ENCODE data around the gene KRIT1. TPM values are rescaled to one million over a fixed set of nuclear protein-coding genes. Genes with fewer than 3 reads are reported as not detected.

Gene KRIT1
- total RNA-seq, 1 experiment from 2014 or later: 23.7 TPM

DNA sequence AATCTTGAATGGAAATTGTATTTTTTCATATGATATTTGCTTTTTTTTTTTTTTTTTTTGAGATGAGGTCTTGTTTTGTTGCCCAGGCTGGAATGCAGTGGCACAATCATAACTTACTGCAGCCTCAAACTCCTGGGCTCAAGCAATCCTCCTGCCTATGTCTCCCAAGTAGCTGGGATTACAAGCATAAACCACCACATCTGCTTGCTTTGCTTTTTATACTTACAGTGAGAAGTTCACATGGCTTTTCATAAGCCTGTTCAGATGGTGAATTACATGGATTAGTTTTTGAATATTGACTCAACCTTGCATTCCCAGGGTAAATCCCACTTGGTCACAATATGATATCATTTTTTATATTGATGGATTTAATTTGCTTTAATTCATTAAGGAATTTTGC, 88.7 kb downstream of the KRIT1 start:
- Histone ChIP-seq H3K4me1 (ENCODE audit: insufficient read depth, low read length) (peaks cover 15% of the 10 kb centered on the region), H4K20me1 (ENCODE audit: low read length) (no peaks in the 10 kb centered on the region), H3K27ac (ENCODE audit: low read length) (no peak overlapping the region), H3K4me3 (ENCODE audit: low read length) (no peak overlapping the region), H3K9me2 (replicated peaks; ENCODE audit: low read length) (no peaks in the 10 kb centered on the region), H3K9me3 (ENCODE audit: low read length) (no peaks in the 10 kb centered on the region), H3K4me2 (ENCODE audit: low read length) (no peak overlapping the region), H3K79me2 (ENCODE audit: low read length) (no peaks in the 10 kb centered on the region), H3F3A (ENCODE audit: low read length, unreplicated experiment) (no peaks in the 10 kb centered on the region), H3K9ac (ENCODE audit: low read length) (no peak overlapping the region), H2AFZ (ENCODE audit: low read length) (no peak overlapping the region), H3K36me3 (ENCODE audit: low read depth, low read length) (no peaks in the 10 kb centered on the region), H3K27me3 (ENCODE audit: low read length) (no peaks in the 10 kb centered on the region)
- no TSS peak for BruUV-seq (replicated peaks)
- TF ChIP-seq EZH2phosphoT487 (IDR thresholded peaks at IDR 0.05; ENCODE audit: borderline replicate concordance, low read length): no peak
- TF ChIP-seq, protein P1, sequence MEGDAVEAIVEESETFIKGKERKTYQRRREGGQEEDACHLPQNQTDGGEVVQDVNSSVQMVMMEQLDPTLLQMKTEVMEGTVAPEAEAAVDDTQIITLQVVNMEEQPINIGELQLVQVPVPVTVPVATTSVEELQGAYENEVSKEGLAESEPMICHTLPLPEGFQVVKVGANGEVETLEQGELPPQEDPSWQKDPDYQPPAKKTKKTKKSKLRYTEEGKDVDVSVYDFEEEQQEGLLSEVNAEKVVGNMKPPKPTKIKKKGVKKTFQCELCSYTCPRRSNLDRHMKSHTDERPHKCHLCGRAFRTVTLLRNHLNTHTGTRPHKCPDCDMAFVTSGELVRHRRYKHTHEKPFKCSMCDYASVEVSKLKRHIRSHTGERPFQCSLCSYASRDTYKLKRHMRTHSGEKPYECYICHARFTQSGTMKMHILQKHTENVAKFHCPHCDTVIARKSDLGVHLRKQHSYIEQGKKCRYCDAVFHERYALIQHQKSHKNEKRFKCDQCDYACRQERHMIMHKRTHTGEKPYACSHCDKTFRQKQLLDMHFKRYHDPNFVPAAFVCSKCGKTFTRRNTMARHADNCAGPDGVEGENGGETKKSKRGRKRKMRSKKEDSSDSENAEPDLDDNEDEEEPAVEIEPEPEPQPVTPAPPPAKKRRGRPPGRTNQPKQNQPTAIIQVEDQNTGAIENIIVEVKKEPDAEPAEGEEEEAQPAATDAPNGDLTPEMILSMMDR (conservative IDR thresholded peaks at IDR 0.05; ENCODE audit: low read depth, low read length): no peak
- no peak for TF ChIP-seq EZH2 (IDR thresholded peaks at IDR 0.05; ENCODE audit: low read length, unreplicated experiment)
- intact Hi-C loops (cut with micrococcal nuclease): no loop called here
- POLR2A ChIA-PET (ENCODE audit: unreplicated experiment): no interaction called here
- no peak for ATAC-seq
- DNase-seq: no peak
- CTCF ChIA-PET: no interaction called here

DNA sequence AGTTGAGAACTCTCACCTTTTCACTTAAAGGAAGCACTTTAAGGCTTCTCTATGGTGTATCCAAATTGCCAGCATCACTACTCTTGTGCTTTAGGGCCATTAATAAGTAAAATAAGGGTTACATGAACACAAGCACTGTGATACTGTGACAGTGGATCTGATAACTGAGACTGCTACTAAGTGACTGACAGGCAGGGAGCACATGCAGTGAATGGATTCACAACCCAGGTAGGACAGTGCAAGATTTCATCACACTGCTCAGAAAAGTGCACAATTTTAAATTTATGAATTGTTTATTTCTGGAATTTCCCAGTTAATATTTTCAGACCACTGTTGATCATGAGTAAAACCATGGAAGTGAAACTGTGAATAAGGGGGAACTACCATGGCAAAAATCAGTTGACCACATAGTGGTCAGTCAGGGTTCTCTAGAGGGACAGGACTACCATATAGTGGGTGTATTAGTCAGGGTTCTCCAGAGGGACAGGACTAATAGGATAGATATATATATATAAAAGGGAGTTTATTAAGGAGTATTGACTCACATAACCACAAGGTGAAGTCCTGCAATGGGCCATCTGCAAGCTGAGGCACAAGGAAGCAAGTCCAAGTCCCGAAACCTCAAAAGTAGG, 90.5 kb downstream of the KRIT1 start:
- H4K20me1 ChIP-seq (ENCODE audit: low read length): no peaks in the 10 kb centered on the region
- H3K36me3 ChIP-seq (ENCODE audit: low read depth, low read length): no peaks in the 10 kb centered on the region
- intact Hi-C loops (cut with micrococcal nuclease): no loop called here
- H3K9ac ChIP-seq (ENCODE audit: low read length): no peak overlapping the region
- no TSS peak for BruUV-seq (replicated peaks)
- no peak for TF ChIP-seq EZH2phosphoT487 (IDR thresholded peaks at IDR 0.05; ENCODE audit: borderline replicate concordance, low read length)
- TF ChIP-seq EZH2 (IDR thresholded peaks at IDR 0.05; ENCODE audit: low read length, unreplicated experiment): no peak
- TF ChIP-seq, protein P1 (conservative IDR thresholded peaks at IDR 0.05; ENCODE audit: low read depth, low read length): no peak
- no peaks in the 10 kb centered on the region for H3F3A ChIP-seq (ENCODE audit: low read length, unreplicated experiment)
- no peaks in the 10 kb centered on the region for H3K79me2 ChIP-seq (ENCODE audit: low read length)
- H3K9me2 ChIP-seq (replicated peaks; ENCODE audit: low read length): no peaks in the 10 kb centered on the region
- ChIA-PET POLR2A (ENCODE audit: unreplicated experiment) (no interaction called here), CTCF (no interaction called here)
- H3K4me2 ChIP-seq (ENCODE audit: low read length): no peak overlapping the region
- no peak for DNase-seq
- no peak overlapping the region for H3K4me3 ChIP-seq (ENCODE audit: low read length)
- no peak overlapping the region for H2AFZ ChIP-seq (ENCODE audit: low read length)
- no peaks in the 10 kb centered on the region for H3K27me3 ChIP-seq (ENCODE audit: low read length)
- H3K9me3 ChIP-seq (ENCODE audit: low read length): no peaks in the 10 kb centered on the region
- ATAC-seq: no peak
- H3K4me1 ChIP-seq (ENCODE audit: insufficient read depth, low read length): peaks cover 15% of the 10 kb centered on the region
- H3K27ac ChIP-seq (ENCODE audit: low read length): no peak overlapping the region

DNA sequence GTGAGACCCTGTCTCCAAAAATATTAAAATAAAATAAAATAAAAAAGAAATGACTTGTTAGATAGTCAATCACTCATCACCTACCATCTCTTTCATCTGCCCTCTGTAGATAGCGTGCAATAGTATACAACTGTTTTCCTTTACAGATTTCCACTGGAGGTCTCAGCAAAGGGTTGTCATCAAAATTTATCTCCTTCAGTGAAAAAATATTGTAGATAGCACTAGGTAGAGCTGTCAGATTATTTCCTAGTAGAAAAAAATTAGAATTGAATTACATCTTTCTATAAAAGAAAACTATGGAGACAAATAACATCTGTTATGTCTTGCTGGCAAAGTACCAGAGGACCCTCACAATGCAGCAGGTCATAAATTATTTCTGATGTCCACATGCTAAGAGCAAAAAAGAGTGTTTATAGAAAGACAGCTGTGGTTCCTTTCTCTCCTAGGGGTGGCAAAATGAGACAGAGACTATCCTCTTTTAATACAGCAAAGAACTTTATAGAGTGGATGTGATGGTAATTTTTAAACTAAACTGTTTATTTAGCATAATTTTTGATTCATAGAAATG, 95.2 kb downstream of the KRIT1 start:
- Histone ChIP-seq H3K4me2 (ENCODE audit: low read length) (no peak overlapping the region), H3K4me1 (ENCODE audit: insufficient read depth, low read length) (no peaks in the 10 kb centered on the region), H4K20me1 (ENCODE audit: low read length) (no peaks in the 10 kb centered on the region), H3K27me3 (ENCODE audit: low read length) (no peaks in the 10 kb centered on the region), H3K4me3 (ENCODE audit: low read length) (no peak overlapping the region), H2AFZ (ENCODE audit: low read length) (no peak overlapping the region), H3K9me2 (replicated peaks; ENCODE audit: low read length) (no peaks in the 10 kb centered on the region), H3K9me3 (ENCODE audit: low read length) (no peaks in the 10 kb centered on the region), H3K36me3 (ENCODE audit: low read depth, low read length) (no peaks in the 10 kb centered on the region), H3K9ac (ENCODE audit: low read length) (no peak overlapping the region), H3K27ac (ENCODE audit: low read length) (no peak overlapping the region), H3F3A (ENCODE audit: low read length, unreplicated experiment) (no peaks in the 10 kb centered on the region), H3K79me2 (ENCODE audit: low read length) (no peaks in the 10 kb centered on the region)
- ATAC-seq (no peak), DNase-seq (no peak)
- ChIA-PET CTCF (no interaction called here), POLR2A (ENCODE audit: unreplicated experiment) (no interaction called here)
- intact Hi-C loops (cut with micrococcal nuclease): no loop called here
- no TSS peak for BruUV-seq (replicated peaks)
- TF ChIP-seq EZH2phosphoT487 (IDR thresholded peaks at IDR 0.05; ENCODE audit: borderline replicate concordance, low read length) (no peak), EZH2 (IDR thresholded peaks at IDR 0.05; ENCODE audit: low read length, unreplicated experiment) (no peak)
- TF ChIP-seq, protein P1 (conservative IDR thresholded peaks at IDR 0.05; ENCODE audit: low read depth, low read length): no peak

Measured in PC-3 (cell line).